A549 (cell line): ENCODE measurements around the gene CSF3R. TPM values are rescaled to one million over a fixed set of nuclear protein-coding genes. Genes with fewer than 3 reads are reported as not detected.

Source experiments
- ATAC-seq, 2 experiments: fragments of 200-7000 bp in 1 of 2; fragments of >200 bp in 1 of 2; cut with Nextera tagmentation in 1 of 2; cut with Tn5 transposase in 1 of 2; 3 replicates each; pipeline versions ENCODE4 v1.8.0 to v1.9.1; 2018 to 2020; ENCODE audit warnings: mild to moderate bottlenecking in 1 of 2, moderate library complexity in 1 of 2
- CTCF ChIA-PET: fragments of 300-600 bp; sonication (Branson Sonifier 250); formaldehyde crosslinking; extraction: SDS; loops from one replicate; lab custom pipeline; 2021; ENCODE audit warnings: antibody characterized with exemption, inconsistent platforms; lab: Yijun Ruan, JAX
- POLR2A ChIA-PET: fragments of 350-600 bp; formaldehyde crosslinking; extraction: SDS; loops from one replicate; lab custom pipeline; 2021; ENCODE audit warnings: antibody characterized with exemption, inconsistent platforms; lab: Yijun Ruan, JAX
- DNase-seq, 2 experiments: peaks; one replicate each; pipeline versions ENCODE4 v3.0.0 to v3.0.0-alpha.2; 2011 to 2016; ENCODE audit warnings: low read depth in 1 of 2, low spot score in 1 of 2
- FAIRE-seq: peaks from 2 replicates; lab custom pipeline; 2011; peaks lifted over from hg19 to GRCh38; lab: Jason Lieb, UNC
- H3K27ac ChIP-seq, 2 experiments: fragments of >200 bp; sonication (Bioruptor Twin); formaldehyde crosslinking; 3 replicates each; pipeline ENCODE4 v1.5.1; 2016 to 2017
- H3K4me1 ChIP-seq: fragments of >200 bp; sonication (Bioruptor Twin); formaldehyde crosslinking; 3 replicates; pipeline ENCODE4 v1.6.1; 2016
- H3K4me2 ChIP-seq: fragments of >200 bp; sonication (Bioruptor Twin); formaldehyde crosslinking; 3 replicates; pipeline ENCODE4 v1.6.1; 2016
- H3K4me3 ChIP-seq: fragments of >200 bp; sonication (Bioruptor Twin); formaldehyde crosslinking; 3 replicates; pipeline ENCODE4 v1.5.1; 2016
- H3K9me3 ChIP-seq: fragments of >200 bp; sonication (Bioruptor Twin); formaldehyde crosslinking; 3 replicates; pipeline ENCODE4 v1.6.1; 2016
- CBX2 ChIP-seq: fragments of 200-600 bp; sonication (generic); IDR thresholded peaks from 2 replicates; pipeline ENCODE4 v1.6.1; 2016; ENCODE audit warnings: low read depth, mild to moderate bottlenecking, borderline replicate concordance
- CBX8 ChIP-seq: fragments of 200-600 bp; sonication (generic); IDR thresholded peaks from 2 replicates; pipeline ENCODE4 v1.6.1; 2016
- CHD2 ChIP-seq: fragments of 150-350 bp; IDR thresholded peaks from 2 replicates; pipeline ENCODE4 v1.6.1; 2014; ENCODE audit warnings: low read length; ENCODE audit not compliant: partially characterized antibody
- EHMT2 ChIP-seq: fragments of 200-600 bp; sonication (generic); IDR thresholded peaks from 2 replicates; pipeline ENCODE4 v1.6.1; 2016; ENCODE audit warnings: antibody characterized with exemption, low read depth, mild to moderate bottlenecking, moderate library complexity
- ELK1 ChIP-seq: fragments of 150-350 bp; IDR thresholded peaks from 2 replicates; pipeline ENCODE4 v1.6.1; 2014; ENCODE audit warnings: low read depth, mild to moderate bottlenecking, low read length
- FOSL2 ChIP-seq, 2 experiments: fragments of 450-650 bp in 1 of 2; fragments of >200 bp in 1 of 2; sonication (Bioruptor Twin) in 1 of 2; formaldehyde crosslinking; IDR thresholded peaks; 2 replicates each; pipeline versions ENCODE4 v1.5.0 to v1.6.1; 2016 to 2020; ENCODE audit warnings: mild to moderate bottlenecking in 1 of 2, moderate library complexity in 1 of 2
- GATA3 ChIP-seq: IDR thresholded peaks from 2 replicates; pipeline ENCODE4 v1.6.1; 2012; ENCODE audit warnings: borderline replicate concordance
- HEYL ChIP-seq: fragments of 250-450 bp; sonication (Bioruptor Pico); IDR thresholded peaks from 2 replicates; pipeline ENCODE4 v1.8.0; 2021; ENCODE audit warnings: mild to moderate bottlenecking, moderate library complexity
- HMGXB4 ChIP-seq: fragments of 250-450 bp; sonication (Bioruptor Pico); IDR thresholded peaks from 2 replicates; pipeline ENCODE4 v1.5.0; 2021; ENCODE audit warnings: mild to moderate bottlenecking, moderate library complexity, borderline replicate concordance
- HOXA7 ChIP-seq: fragments of 250-450 bp; sonication (Bioruptor Pico); IDR thresholded peaks from 2 replicates; pipeline ENCODE4 v1.5.0; 2020; ENCODE audit warnings: mild to moderate bottlenecking, moderate library complexity
- HOXB5 ChIP-seq: fragments of 250-450 bp; sonication (Bioruptor Pico); IDR thresholded peaks from 2 replicates; pipeline ENCODE4 v1.5.0; 2020; ENCODE audit warnings: mild to moderate bottlenecking, moderate library complexity
- NFE2L2 ChIP-seq: fragments of 150-350 bp; conservative IDR thresholded peaks from 2 replicates; pipeline ENCODE4 v1.6.1; 2014; ENCODE audit warnings: low read length
- NR3C1 ChIP-seq: fragments of >200 bp; sonication (Bioruptor Twin); formaldehyde crosslinking; IDR thresholded peaks from 3 replicates; pipeline ENCODE4 v1.6.1; 2017
- PHF8 ChIP-seq: fragments of 200-600 bp; sonication (generic); IDR thresholded peaks from 2 replicates; pipeline ENCODE4 v1.6.1; 2016; ENCODE audit warnings: low read depth, mild to moderate bottlenecking, antibody characterized with exemption, moderate library complexity, borderline replicate concordance
- POLR2A ChIP-seq: IDR thresholded peaks from 2 replicates; pipeline ENCODE4 v1.6.1; 2012; ENCODE audit warnings: mild to moderate bottlenecking, low read length
- RARB ChIP-seq: fragments of 250-450 bp; sonication (Bioruptor Pico); IDR thresholded peaks from 2 replicates; pipeline ENCODE4 v1.8.0; 2021; ENCODE audit warnings: mild to moderate bottlenecking, moderate library complexity
- REST ChIP-seq: fragments of 200-600 bp; sonication (generic); IDR thresholded peaks from 2 replicates; pipeline ENCODE4 v1.6.1; 2016; ENCODE audit warnings: antibody characterized with exemption, mild to moderate bottlenecking, moderate library complexity
- SREBF2 ChIP-seq: fragments of 450-650 bp; IDR thresholded peaks from 2 replicates; pipeline ENCODE4 v1.6.1; 2014; ENCODE audit warnings: mild to moderate bottlenecking, moderate library complexity
- TP53 ChIP-seq: fragments of 250-450 bp; sonication (Bioruptor Pico); IDR thresholded peaks from 2 replicates; pipeline ENCODE4 v1.5.0; 2021; ENCODE audit warnings: mild to moderate bottlenecking, moderate library complexity
- ZNF302 ChIP-seq: fragments of 250-450 bp; sonication (Bioruptor Pico); IDR thresholded peaks from 2 replicates; pipeline ENCODE4 v1.9.0; 2021; ENCODE audit warnings: inconsistent platforms, mild to moderate bottlenecking, moderate library complexity
- ZSCAN20 ChIP-seq: fragments of 250-450 bp; sonication (Bioruptor Pico); IDR thresholded peaks from 2 replicates; pipeline ENCODE4 v1.8.0; 2022; ENCODE audit warnings: mild to moderate bottlenecking, moderate library complexity
- WGBS: methylation state at CpG from one replicate; pipeline ENCODE4 v1.1.6; 2017; ENCODE audit errors: missing lambda C conversion rate; 5-methylcytosine and 5-hydroxymethylcytosine counted together
- polyA plus RNA-seq, 4 experiments: library from polyadenylated mRNA; depleted of rRNA in 3 of 4; stranded (reverse); fragments of >200 nt; fragmentation: RNase III in 1 of 4; extraction: RNeasy Plus Mini Kit Qiagen cat#74134 plus additional on column Dnase treatment in 1 of 4; gene quantifications; 2 replicates in 3 of 4; 3 replicates in 1 of 4; pipeline ENCODE4 v1.2.3, GENCODE V29; 2011 to 2017
- TF ChIP-seq, protein P1 (sequence below): fragments of >200 bp; sonication (Bioruptor Twin); formaldehyde crosslinking; IDR thresholded peaks from 3 replicates; pipeline ENCODE4 v1.5.1; 2016

The CSF3R gene
- polyA plus RNA-seq, 2 of the 4 experiments (the other 2 are of a cell fraction): not detected

- no peak overlapping the region for H3K4me2 ChIP-seq
- POLR2A ChIA-PET: no interaction called here
- DNase-seq (no peak), FAIRE-seq (no peak), ATAC-seq (no peak)
- 0 out of 3 replicates have a peak, but pooled peaks cover 2% of the 10 kb centered on the region for H3K4me1 ChIP-seq
- no peak overlapping the region for H3K27ac ChIP-seq
- no peak overlapping the region for H3K4me3 ChIP-seq
- CTCF ChIA-PET: interaction anchor here (3.9 kb wide), 1 partner anchor 10 kb away, joined by 29 read pairs; no protein-coding TSS in a partner anchor
- 46% methylated on average over 5 of the region's 5 CpGs for WGBS
- no peaks in the 10 kb centered on the region for H3K9me3 ChIP-seq
- TF ChIP-seq TP53 (CRISPR knock-in tag): no peak
- TF ChIP-seq PHF8: no peak
- TF ChIP-seq CBX8: no peak
- no peak for TF ChIP-seq NR3C1
- no peak for TF ChIP-seq CHD2
- TF ChIP-seq, protein P1, sequence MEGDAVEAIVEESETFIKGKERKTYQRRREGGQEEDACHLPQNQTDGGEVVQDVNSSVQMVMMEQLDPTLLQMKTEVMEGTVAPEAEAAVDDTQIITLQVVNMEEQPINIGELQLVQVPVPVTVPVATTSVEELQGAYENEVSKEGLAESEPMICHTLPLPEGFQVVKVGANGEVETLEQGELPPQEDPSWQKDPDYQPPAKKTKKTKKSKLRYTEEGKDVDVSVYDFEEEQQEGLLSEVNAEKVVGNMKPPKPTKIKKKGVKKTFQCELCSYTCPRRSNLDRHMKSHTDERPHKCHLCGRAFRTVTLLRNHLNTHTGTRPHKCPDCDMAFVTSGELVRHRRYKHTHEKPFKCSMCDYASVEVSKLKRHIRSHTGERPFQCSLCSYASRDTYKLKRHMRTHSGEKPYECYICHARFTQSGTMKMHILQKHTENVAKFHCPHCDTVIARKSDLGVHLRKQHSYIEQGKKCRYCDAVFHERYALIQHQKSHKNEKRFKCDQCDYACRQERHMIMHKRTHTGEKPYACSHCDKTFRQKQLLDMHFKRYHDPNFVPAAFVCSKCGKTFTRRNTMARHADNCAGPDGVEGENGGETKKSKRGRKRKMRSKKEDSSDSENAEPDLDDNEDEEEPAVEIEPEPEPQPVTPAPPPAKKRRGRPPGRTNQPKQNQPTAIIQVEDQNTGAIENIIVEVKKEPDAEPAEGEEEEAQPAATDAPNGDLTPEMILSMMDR: no peak
- no peak for TF ChIP-seq HMGXB4
- TF ChIP-seq REST: no peak
- TF ChIP-seq ZNF302: no peak
Observed at GRCh38 chr1:36506276-36506920, 23.7 kb upstream of the CSF3R start.

- POLR2A ChIA-PET: no interaction called here
- no peak for TF ChIP-seq GATA3
- no peak for TF ChIP-seq POLR2A
- TF ChIP-seq CBX2: no peak
- TF ChIP-seq HOXA7 (CRISPR knock-in tag): no peak
- no peak for TF ChIP-seq NFE2L2
- TF ChIP-seq HEYL (CRISPR knock-in tag): no peak
- no peak for TF ChIP-seq EHMT2
- no peak for TF ChIP-seq RARB (CRISPR knock-in tag)
- no peak for TF ChIP-seq FOSL2 (IDR thresholded peaks at IDR 0.05)
- TF ChIP-seq FOSL2 (CRISPR knock-in tag; IDR thresholded peaks at IDR 0.05): no peak
- TF ChIP-seq ZNF302: no peak
- TF ChIP-seq HOXB5: no peak
- no peak for TF ChIP-seq SREBF2
- no peak for TF ChIP-seq ELK1
- no peak for TF ChIP-seq ZSCAN20 (CRISPR knock-in tag)
- TF ChIP-seq, all 56 proteins: peak for 0
- FAIRE-seq (no peak), DNase-seq (no peak), ATAC-seq (no peak)
- 0 out of 3 replicates have a peak, but pooled peaks cover 2% of the 10 kb centered on the region for H3K4me1 ChIP-seq
- WGBS: 78% methylated on average over 1 of the region's 1 CpG
- H3K9me3 ChIP-seq: no peaks in the 10 kb centered on the region
- CTCF ChIA-PET: interaction anchor here (1.1 kb wide), 1 partner anchor 12 kb away, joined by 3 read pairs; no protein-coding TSS in a partner anchor
- H3K4me2 ChIP-seq: no peak overlapping the region
- H3K27ac ChIP-seq: no peak overlapping the region
- no peak overlapping the region for H3K4me3 ChIP-seq
Observed at GRCh38 chr1:36503733-36504132, 21.0 kb upstream of the CSF3R start.
